ACC112 (cell line): ENCODE results near the gene PLRG1.

ENCODE experiments used
- H2AFZ ChIP-seq: fragments of 200-600 bp; sonication (generic); one replicate; pipeline ENCODE4 v1.6.0; 2017; ENCODE audit warnings: antibody characterized with exemption, low read length; ENCODE audit not compliant: unreplicated experiment
- H3K27ac ChIP-seq: fragments of 200-600 bp; sonication (generic); 2 replicates; pipeline ENCODE4 v1.5.1; 2014; ENCODE audit warnings: low read depth, mild to moderate bottlenecking, antibody characterized with exemption, low read length, moderate library complexity
- H3K27me3 ChIP-seq: fragments of 200-600 bp; sonication (generic); 2 replicates; pipeline ENCODE4 v1.6.1; 2014; ENCODE audit warnings: mild to moderate bottlenecking, antibody characterized with exemption, low read length, moderate library complexity, mixed read lengths; ENCODE audit not compliant: insufficient read depth
- H3K36me3 ChIP-seq: fragments of 200-600 bp; sonication (generic); 2 replicates; pipeline ENCODE4 v1.6.1; 2016; ENCODE audit warnings: mild to moderate bottlenecking, antibody characterized with exemption, low read length, moderate library complexity, mixed read lengths; ENCODE audit not compliant: insufficient read depth
- H3K4me1 ChIP-seq: fragments of 200-600 bp; sonication (generic); one replicate; pipeline ENCODE4 v1.6.1; 2016; ENCODE audit warnings: low read length, mixed read lengths; ENCODE audit not compliant: insufficient read depth, unreplicated experiment, control insufficient read depth
- H3K4me3 ChIP-seq: fragments of 200-600 bp; sonication (generic); 2 replicates; pipeline ENCODE4 v1.5.1; 2014; ENCODE audit warnings: mild to moderate bottlenecking, low read depth, low read length
- H3K79me2 ChIP-seq: fragments of 200-600 bp; sonication (generic); one replicate; pipeline ENCODE4 v1.6.0; 2016; ENCODE audit warnings: low read length; ENCODE audit not compliant: control insufficient read depth, unreplicated experiment, insufficient read depth

The PLRG1 gene

GRCh38 chr4:154559141-154559493 lies 8.9 kb upstream of the PLRG1 start:
- Histone ChIP-seq H3K4me1 (peaks cover 32% of the 10 kb centered on the region), H3K36me3 (no peaks in the 10 kb centered on the region), H3K27ac (no peak overlapping the region), H3K79me2 (no peaks in the 10 kb centered on the region), H3K4me3 (no peak overlapping the region), H2AFZ (no peak overlapping the region), H3K27me3 (no peaks in the 10 kb centered on the region)

GRCh38 chr4:154551872-154552686 lies 1.9 kb upstream of the PLRG1 start:
- peak overlapping the region; percentile 29 for H2AFZ ChIP-seq
- no peak overlapping the region for H3K4me3 ChIP-seq
- no peaks in the 10 kb centered on the region for H3K27me3 ChIP-seq
- no peak overlapping the region for H3K27ac ChIP-seq
- peaks cover 29% of the 10 kb centered on the region for H3K79me2 ChIP-seq
- peaks cover 11% of the 10 kb centered on the region for H3K4me1 ChIP-seq
- peaks cover 7% of the 10 kb centered on the region; the same call in 1 of the 2 replicates for H3K36me3 ChIP-seq

GRCh38 chr4:154545689-154546088 lies 4.5 kb downstream of the PLRG1 start:
- H3K36me3 ChIP-seq, result peaks cover 53% of the 10 kb centered on the region

GRCh38 chr4:154542271-154542879 lies 7.8 kb downstream of the PLRG1 start:
- Histone ChIP-seq H3K4me3 (no peak overlapping the region), H3K4me1 (no peaks in the 10 kb centered on the region), H3K27ac (no peak overlapping the region), H3K27me3 (no peaks in the 10 kb centered on the region), H2AFZ (no peak overlapping the region), H3K36me3 (peaks cover 76% of the 10 kb centered on the region), H3K79me2 (peaks cover 10% of the 10 kb centered on the region)

More at GRCh38 chr4:154545689-154546088, 4.5 kb downstream of the PLRG1 start:
- Histone ChIP-seq H3K4me1 (peaks cover 11% of the 10 kb centered on the region), H3K27me3 (no peaks in the 10 kb centered on the region), H2AFZ (no peak overlapping the region), H3K27ac (no peak overlapping the region), H3K79me2 (peaks cover 35% of the 10 kb centered on the region), H3K4me3 (no peak overlapping the region)

GRCh38 chr4:154534296-154534695 lies 15.9 kb downstream of the PLRG1 start:
- H2AFZ ChIP-seq, result no peak overlapping the region
- H3K79me2 ChIP-seq, result no peaks in the 10 kb centered on the region
- peaks cover 20% of the 10 kb centered on the region for H3K36me3 ChIP-seq
- no peak overlapping the region for H3K27ac ChIP-seq
- H3K4me3 ChIP-seq, result no peak overlapping the region
- H3K4me1 ChIP-seq, result no peaks in the 10 kb centered on the region
- no peaks in the 10 kb centered on the region for H3K27me3 ChIP-seq

GRCh38 chr4:154529728-154530519 lies 20.3 kb downstream of the PLRG1 start:
- Histone ChIP-seq H2AFZ (no peak overlapping the region), H3K4me1 (no peaks in the 10 kb centered on the region), H3K36me3 (no peaks in the 10 kb centered on the region), H3K27ac (no peak overlapping the region), H3K4me3 (no peak overlapping the region), H3K79me2 (no peaks in the 10 kb centered on the region), H3K27me3 (peaks cover 4% of the 10 kb centered on the region; the same call in 1 of the 2 replicates)

GRCh38 chr4:154528869-154529268 lies 21.3 kb downstream of the PLRG1 start:
- H3K36me3 ChIP-seq, result no peaks in the 10 kb centered on the region
- H3K79me2 ChIP-seq, result no peaks in the 10 kb centered on the region

GRCh38 chr4:154527308-154527707 lies 22.9 kb downstream of the PLRG1 start:
- Histone ChIP-seq H3K79me2 (no peaks in the 10 kb centered on the region), H2AFZ (no peak overlapping the region), H3K36me3 (no peaks in the 10 kb centered on the region), H3K4me1 (no peaks in the 10 kb centered on the region), H3K4me3 (no peak overlapping the region), H3K27me3 (peaks cover 25% of the 10 kb centered on the region; the same call in 1 of the 2 replicates), H3K27ac (no peak overlapping the region)

More at GRCh38 chr4:154528869-154529268, 21.3 kb downstream of the PLRG1 start:
- Histone ChIP-seq H3K4me3 (no peak overlapping the region), H3K27ac (no peak overlapping the region), H3K27me3 (peaks cover 14% of the 10 kb centered on the region; the same call in 1 of the 2 replicates), H2AFZ (no peak overlapping the region), H3K4me1 (no peaks in the 10 kb centered on the region)

GRCh38 chr4:154526151-154526550 lies 24.0 kb downstream of the PLRG1 start:
- Histone ChIP-seq H2AFZ (no peak overlapping the region), H3K4me1 (no peaks in the 10 kb centered on the region), H3K27me3 (peaks cover 36% of the 10 kb centered on the region), H3K4me3 (no peak overlapping the region), H3K36me3 (no peaks in the 10 kb centered on the region), H3K27ac (no peak overlapping the region), H3K79me2 (no peaks in the 10 kb centered on the region)

- peaks cover 76% of the 10 kb centered on the region for H3K27me3 ChIP-seq
- no peak overlapping the region for H3K27ac ChIP-seq
- no peaks in the 10 kb centered on the region for H3K79me2 ChIP-seq
- H3K4me1 ChIP-seq, result no peaks in the 10 kb centered on the region
- H3K4me3 ChIP-seq, result no peak overlapping the region
- no peaks in the 10 kb centered on the region for H3K36me3 ChIP-seq
- H2AFZ ChIP-seq, result no peak overlapping the region
These were observed 28.6 kb downstream of the PLRG1 start for GRCh38 chr4:154521607-154522006.
